DOHH2 (cell line): ENCODE measurements around the gene SLC35A3.

Source experiments
- H3F3A ChIP-seq: fragments of 200-600 bp; sonication (generic), shearing (Covaris generic); 2 replicates; pipeline ENCODE4 v1.6.0; 2016; ENCODE audit warnings: antibody characterized with exemption, mild to moderate bottlenecking; ENCODE audit not compliant: control insufficient read depth, insufficient read depth
- H3K27ac ChIP-seq: fragments of 200-600 bp; sonication (generic); 2 replicates; pipeline ENCODE4 v1.5.1; 2014; ENCODE audit warnings: low read depth, mild to moderate bottlenecking, low read length, moderate library complexity
- H3K27me3 ChIP-seq: fragments of 200-600 bp; sonication (generic); 2 replicates; pipeline ENCODE4 v1.6.1; 2014; ENCODE audit warnings: mild to moderate bottlenecking, low read length, mixed read lengths; ENCODE audit not compliant: control insufficient read depth
- H3K36me3 ChIP-seq: fragments of 200-600 bp; sonication (generic); 2 replicates; pipeline ENCODE4 v1.6.1; 2014; ENCODE audit warnings: mild to moderate bottlenecking, low read length, moderate library complexity, mixed read lengths; ENCODE audit not compliant: control insufficient read depth
- H3K4me1 ChIP-seq: fragments of 200-600 bp; sonication (generic); 2 replicates; pipeline ENCODE4 v1.6.1; 2014; ENCODE audit warnings: mild to moderate bottlenecking, low read length, mixed read lengths; ENCODE audit not compliant: control insufficient read depth
- H3K4me2 ChIP-seq: fragments of 200-600 bp; sonication (generic); 2 replicates; pipeline ENCODE4 v1.6.0; 2014; ENCODE audit warnings: mild to moderate bottlenecking, low read length, moderate library complexity
- H3K4me3 ChIP-seq: fragments of 200-600 bp; sonication (generic); 2 replicates; pipeline ENCODE4 v1.5.1; 2014; ENCODE audit warnings: mild to moderate bottlenecking, low read length, mixed read lengths
- H3K79me2 ChIP-seq: fragments of 200-600 bp; sonication (generic); 2 replicates; pipeline ENCODE4 v1.6.1; 2014; ENCODE audit warnings: mild to moderate bottlenecking, low read length, mixed read lengths; ENCODE audit not compliant: control insufficient read depth
- H3K9me2 ChIP-seq: fragments of 200-600 bp; sonication (generic); replicated peaks from 2 replicates; pipeline ENCODE4 v1.6.1; 2014; ENCODE audit warnings: mild to moderate bottlenecking, low read length, mixed read lengths; ENCODE audit not compliant: control insufficient read depth
- H3K9me3 ChIP-seq: fragments of 200-600 bp; sonication (generic); 2 replicates; pipeline ENCODE4 v1.6.1; 2014; ENCODE audit warnings: antibody characterized with exemption, low read length, mixed read lengths; ENCODE audit not compliant: control insufficient read depth, insufficient read depth
- H4K20me1 ChIP-seq: fragments of 200-600 bp; sonication (generic); 2 replicates; pipeline ENCODE4 v1.6.0; 2014; ENCODE audit warnings: low read depth, mild to moderate bottlenecking, antibody characterized with exemption, low read length, moderate library complexity; ENCODE audit not compliant: control insufficient read depth, insufficient read depth
- CTCF ChIP-seq: fragments of 200-600 bp; sonication (generic); IDR thresholded peaks from one replicate; pipeline ENCODE4 v1.5.1; 2014; ENCODE audit warnings: antibody characterized with exemption, mild to moderate bottlenecking, low read depth, low read length; ENCODE audit not compliant: poor library complexity, severe bottlenecking
- EZH2phosphoT487 ChIP-seq: fragments of 200-600 bp; sonication (generic); IDR thresholded peaks from 2 replicates; pipeline ENCODE4 v1.6.1; 2017; ENCODE audit warnings: borderline replicate concordance, mild to moderate bottlenecking, antibody characterized with exemption, low read length, moderate library complexity, mixed read lengths

Gene SLC35A3

GRCh38 chr1:100005424-100005823 is 35.6 kb downstream of the SLC35A3 start:
- no peak overlapping the region for H3K4me3 ChIP-seq
- H3K9me2 ChIP-seq: no peaks in the 10 kb centered on the region
- H3K27ac ChIP-seq: no peak overlapping the region
- TF ChIP-seq CTCF (no peak), EZH2phosphoT487 (no peak)
- H3K9me3 ChIP-seq: no peaks in the 10 kb centered on the region
- no peak overlapping the region for H3K4me2 ChIP-seq
- no peaks in the 10 kb centered on the region for H3K4me1 ChIP-seq
- H3K36me3 ChIP-seq: peaks cover 8% of the 10 kb centered on the region; the same call in 1 of the 2 replicates
- H3K79me2 ChIP-seq: peaks cover 11% of the 10 kb centered on the region
- no peaks in the 10 kb centered on the region for H4K20me1 ChIP-seq
- H3K27me3 ChIP-seq: no peaks in the 10 kb centered on the region
- H3F3A ChIP-seq: no peaks in the 10 kb centered on the region

GRCh38 chr1:100006688-100007087 is 36.9 kb downstream of the SLC35A3 start:
- TF ChIP-seq EZH2phosphoT487 (no peak), CTCF (no peak)
- Histone ChIP-seq H4K20me1 (no peaks in the 10 kb centered on the region), H3F3A (no peaks in the 10 kb centered on the region), H3K36me3 (peaks cover 8% of the 10 kb centered on the region; the same call in 1 of the 2 replicates), H3K4me2 (no peak overlapping the region), H3K79me2 (peaks cover 11% of the 10 kb centered on the region), H3K27me3 (no peaks in the 10 kb centered on the region), H3K9me2 (no peaks in the 10 kb centered on the region), H3K27ac (no peak overlapping the region), H3K9me3 (no peaks in the 10 kb centered on the region), H3K4me1 (no peaks in the 10 kb centered on the region), H3K4me3 (no peak overlapping the region)

GRCh38 chr1:100009458-100009857 is 39.7 kb downstream of the SLC35A3 start:
- Histone ChIP-seq H3K27ac (no peak overlapping the region), H3K9me3 (no peaks in the 10 kb centered on the region), H3K9me2 (no peaks in the 10 kb centered on the region), H3K36me3 (peaks cover 11% of the 10 kb centered on the region; the same call in 1 of the 2 replicates), H3K4me2 (no peak overlapping the region), H3K27me3 (no peaks in the 10 kb centered on the region), H3K4me1 (no peaks in the 10 kb centered on the region), H4K20me1 (no peaks in the 10 kb centered on the region), H3K4me3 (no peak overlapping the region), H3F3A (no peaks in the 10 kb centered on the region), H3K79me2 (no peaks in the 10 kb centered on the region)
- TF ChIP-seq CTCF: no peak
- TF ChIP-seq EZH2phosphoT487: no peak

GRCh38 chr1:100010804-100011203 is 41.0 kb downstream of the SLC35A3 start:
- Histone ChIP-seq H3K4me2 (no peak overlapping the region), H3K27me3 (no peaks in the 10 kb centered on the region), H3K4me3 (no peak overlapping the region), H4K20me1 (no peaks in the 10 kb centered on the region), H3K36me3 (peaks cover 11% of the 10 kb centered on the region; the same call in 1 of the 2 replicates), H3K9me2 (no peaks in the 10 kb centered on the region), H3K27ac (no peak overlapping the region), H3K9me3 (no peaks in the 10 kb centered on the region), H3K79me2 (no peaks in the 10 kb centered on the region), H3F3A (no peaks in the 10 kb centered on the region), H3K4me1 (no peaks in the 10 kb centered on the region; the same call in 1 of the 2 replicates)
- no peak for TF ChIP-seq EZH2phosphoT487
- TF ChIP-seq CTCF: no peak
